GM18511 (cell line): ENCODE measurements around the gene PPP2R5A.
"Not testable (repeated sequence)": the region's sequence is repeated elsewhere in the genome, so short reads cannot be mapped to it uniquely, and the experiment has no call there.

Source experiments
- ATAC-seq: cut with Tn5 transposase; IDR thresholded peaks from one replicate; pipeline ENCODE4 v1.9.1; 2021; ENCODE audit warnings: mild to moderate bottlenecking, moderate library complexity; ENCODE audit not compliant: unreplicated experiment

Gene PPP2R5A

DNA sequence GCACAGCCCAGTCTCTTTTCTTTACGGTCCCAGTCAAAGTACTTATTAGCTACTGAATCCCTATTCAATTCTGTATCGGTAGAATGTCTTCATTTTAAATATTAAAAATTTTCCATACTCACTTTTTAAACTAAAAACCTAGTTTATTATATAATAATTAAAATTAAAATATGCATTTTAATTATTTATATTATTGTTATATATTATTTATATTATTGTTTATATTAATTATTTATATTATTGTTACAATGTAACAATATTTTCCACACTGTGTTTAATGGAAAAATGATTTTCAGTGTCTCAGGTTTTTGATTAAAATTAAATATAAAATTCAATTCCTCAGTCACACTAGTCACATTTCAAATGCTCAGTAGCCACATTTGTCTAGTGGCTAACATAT is 18.2 kb upstream of the PPP2R5A start:
- no peak for ATAC-seq

DNA sequence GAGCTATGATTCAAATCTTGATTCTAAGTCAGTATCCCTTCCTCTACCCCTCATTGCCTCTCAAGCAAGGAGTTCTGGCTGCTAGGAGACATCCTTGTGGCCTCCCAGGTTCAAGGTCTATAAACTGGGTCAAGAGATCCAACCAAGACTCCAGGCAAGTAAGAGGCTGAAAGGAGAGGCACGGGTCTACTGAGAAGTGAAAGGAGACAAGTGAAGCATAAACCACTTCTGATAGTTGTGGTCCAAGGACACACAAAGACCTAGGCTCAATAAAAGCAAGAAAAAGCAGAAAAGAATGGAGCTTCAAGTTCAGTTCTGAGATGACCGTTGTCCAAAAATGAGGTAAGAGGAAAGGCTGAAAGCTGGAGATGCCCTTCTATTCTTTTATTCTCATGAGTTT is 17.8 kb upstream of the PPP2R5A start:
- ATAC-seq: no peak

DNA sequence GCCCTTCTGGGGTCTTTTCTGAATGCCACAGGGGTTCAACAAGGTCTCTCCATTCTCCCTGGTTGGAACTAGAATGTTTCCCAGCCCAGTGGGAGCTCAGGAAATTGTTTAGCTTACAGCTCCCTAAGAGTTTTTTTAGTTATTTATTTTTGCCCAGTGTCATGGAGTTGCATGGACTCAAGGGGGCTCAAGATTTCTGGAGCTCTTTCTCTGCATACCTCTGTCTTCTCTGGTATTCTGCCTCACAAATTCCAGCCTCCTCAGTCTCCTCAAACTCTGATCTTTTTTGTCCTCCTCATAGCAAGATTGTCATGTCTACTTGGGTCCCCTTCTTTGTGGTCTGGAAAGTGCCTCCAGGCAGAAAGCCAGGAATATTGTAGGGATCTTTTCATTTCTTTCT is 15.9 kb upstream of the PPP2R5A start:
- ATAC-seq: no peak

DNA sequence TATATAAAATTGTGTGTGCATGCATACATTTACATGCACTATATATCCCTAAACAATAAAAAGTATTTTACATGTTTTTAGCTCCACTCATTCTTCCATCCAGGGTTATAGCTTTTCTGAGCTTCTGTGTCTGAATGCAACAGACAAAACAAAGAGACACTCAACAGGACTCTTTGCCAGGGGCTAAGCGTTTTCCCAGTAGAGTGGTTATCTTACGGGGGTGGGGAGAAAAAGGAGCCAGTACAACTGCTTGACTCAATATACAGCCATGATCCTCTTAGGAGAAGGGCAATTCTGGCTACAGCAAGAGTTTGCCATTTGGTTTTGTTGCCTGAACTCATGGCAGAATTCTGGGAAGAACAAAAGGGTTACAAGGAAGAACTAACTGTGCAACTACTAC is 14.6 kb upstream of the PPP2R5A start:
- ATAC-seq: no peak

DNA sequence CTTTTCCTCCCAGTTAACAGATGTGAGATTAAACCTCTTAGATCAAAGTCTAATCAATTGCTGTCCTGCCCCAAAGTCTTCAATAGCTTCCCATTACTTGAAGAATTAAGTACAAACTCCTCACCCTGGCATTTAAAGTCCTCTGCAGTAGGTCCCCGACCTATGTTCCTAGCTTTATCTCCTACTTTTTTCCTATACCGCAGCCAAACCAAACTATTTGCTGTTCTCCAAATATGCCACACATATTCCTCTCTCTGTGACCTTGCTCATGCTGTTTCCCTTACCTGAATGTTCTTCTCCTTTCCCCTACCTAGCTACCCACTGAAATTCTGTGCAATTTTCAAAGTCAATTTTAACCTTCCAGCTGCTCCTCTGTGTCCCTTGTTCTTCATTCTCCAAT is 14.0 kb upstream of the PPP2R5A start:
- ATAC-seq: no peak

DNA sequence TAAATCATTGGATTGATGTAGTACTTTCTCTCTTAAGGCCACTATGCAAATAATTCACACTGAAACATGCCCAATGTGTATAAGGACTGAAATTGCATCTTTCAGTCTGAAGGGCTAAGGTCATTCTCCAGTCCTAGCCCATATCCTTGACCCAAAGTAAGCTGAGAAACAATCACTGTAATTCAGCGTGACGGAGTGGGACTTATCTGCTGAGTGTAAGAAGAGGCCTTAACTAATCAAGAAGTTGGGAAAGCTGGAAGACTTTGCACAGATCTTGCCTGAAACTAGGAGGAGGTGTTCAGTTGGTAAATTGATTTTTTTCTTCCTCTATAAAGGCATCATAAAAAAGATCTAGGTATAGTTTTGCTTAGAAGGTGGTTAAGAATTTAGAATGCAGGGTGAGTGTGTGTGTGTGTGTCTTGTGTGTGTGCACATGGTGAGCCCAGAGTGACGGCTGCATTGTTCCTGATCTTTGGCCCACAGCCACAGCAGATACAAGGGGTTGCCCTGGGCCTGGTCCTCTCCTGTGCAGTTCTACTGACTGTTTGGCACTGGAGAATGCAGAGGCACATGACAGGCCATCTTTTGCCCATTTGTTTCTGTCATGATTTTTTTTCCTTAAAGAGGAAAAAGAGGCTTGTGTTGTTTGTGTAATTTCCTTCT is 13.3 kb upstream of the PPP2R5A start:
- ATAC-seq: no peak

DNA sequence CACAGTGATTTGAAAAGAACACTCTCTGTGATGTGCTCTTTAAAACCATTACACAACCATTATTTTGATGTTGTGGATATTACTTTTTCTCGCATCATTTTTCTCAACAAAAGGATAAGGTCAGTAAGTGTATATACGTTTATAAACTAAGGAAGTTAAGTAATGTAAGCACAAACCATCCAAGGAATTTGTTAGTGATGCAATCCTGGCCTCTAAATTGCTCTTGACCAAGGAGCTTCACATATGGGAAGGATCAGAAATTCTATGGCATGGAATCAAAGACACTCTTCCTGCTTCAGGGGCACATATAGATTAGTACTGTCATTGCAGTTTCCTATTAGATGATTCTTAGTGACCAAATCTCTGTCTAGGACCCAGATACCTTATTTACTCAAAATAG is 3.6 kb upstream of the PPP2R5A start:
- no peak for ATAC-seq

DNA sequence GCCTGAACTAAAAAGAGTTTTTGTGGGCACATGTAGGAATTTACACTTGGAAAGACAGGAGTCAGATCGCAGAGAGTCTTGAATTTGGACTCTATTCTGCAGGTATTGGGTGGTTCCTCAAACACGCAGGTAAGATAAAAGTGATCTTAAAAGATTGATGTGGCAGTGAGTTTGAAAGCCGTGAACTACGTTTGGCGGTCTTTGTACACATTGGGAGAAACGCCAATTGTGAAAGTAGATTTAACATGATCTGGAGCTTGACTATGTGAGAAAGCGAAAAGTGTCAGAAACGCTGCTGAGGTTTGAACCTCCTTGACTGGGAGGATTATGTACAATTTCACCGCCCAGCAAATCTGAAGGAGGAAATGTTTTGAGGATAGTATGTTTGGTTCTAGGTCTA is 1.5 kb upstream of the PPP2R5A start:
- ATAC-seq: no peak

DNA sequence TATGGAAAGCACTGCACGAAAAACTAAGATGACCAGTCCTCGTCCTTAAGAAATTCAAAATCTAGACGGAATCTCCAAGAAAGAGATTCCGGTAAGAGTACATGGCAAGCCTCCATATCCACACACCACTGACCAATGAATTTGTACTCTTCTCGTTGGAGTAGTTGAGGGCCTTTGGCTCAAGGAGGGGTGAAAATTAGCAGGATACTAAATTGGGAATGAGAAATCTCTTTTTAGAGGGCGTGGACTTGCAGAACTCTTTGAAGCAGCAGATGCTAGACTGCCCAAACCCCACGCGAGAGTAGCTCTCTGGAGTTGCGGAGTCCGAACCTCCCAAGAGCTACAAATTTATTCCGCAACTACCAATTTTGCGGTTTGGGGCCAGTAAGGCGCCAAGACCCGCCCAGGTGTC is 872 bp upstream of the PPP2R5A start:
- ATAC-seq: no peak

DNA sequence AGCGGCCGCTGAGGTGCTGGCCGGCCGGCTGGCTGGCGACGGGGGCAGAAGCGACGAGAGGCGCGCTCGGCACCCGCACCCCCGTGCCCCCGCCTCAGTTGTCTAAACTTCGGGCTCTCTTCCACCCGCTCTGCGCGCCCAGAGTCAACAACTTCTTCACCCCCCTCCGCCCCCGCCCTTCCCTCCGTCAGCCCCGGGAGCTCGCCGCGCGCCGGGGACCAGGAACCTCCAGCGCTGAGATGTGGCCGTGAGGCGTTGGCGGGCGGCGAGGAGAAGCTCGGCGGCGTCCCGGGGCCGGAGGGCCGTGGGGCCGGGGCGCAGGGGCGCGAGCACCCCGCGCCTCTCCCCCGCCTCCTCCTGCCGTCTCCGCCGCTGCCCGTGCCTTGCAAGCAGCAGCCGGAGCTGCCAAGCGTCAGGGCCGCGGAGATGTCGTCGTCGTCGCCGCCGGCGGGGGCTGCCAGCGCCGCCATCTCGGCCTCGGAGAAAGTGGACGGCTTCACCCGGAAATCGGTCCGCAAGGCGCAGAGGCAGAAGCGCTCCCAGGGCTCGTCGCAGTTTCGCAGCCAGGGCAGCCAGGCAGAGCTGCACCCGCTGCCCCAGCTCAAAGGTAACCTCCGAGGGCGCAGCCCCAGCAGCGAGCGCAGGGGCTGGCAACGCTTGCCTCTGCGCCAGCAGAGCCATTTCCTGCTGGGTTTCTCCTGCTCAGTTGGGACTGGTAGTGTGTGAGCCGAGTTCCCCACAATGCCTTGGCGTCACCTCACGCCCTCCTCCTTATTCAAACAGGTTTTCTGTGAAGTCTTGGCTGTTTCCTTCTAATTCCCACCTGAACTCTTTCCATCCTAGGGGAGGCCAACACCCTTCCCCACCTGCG is 710 bp downstream of the PPP2R5A start:
- peak; percentile 15 for ATAC-seq

DNA sequence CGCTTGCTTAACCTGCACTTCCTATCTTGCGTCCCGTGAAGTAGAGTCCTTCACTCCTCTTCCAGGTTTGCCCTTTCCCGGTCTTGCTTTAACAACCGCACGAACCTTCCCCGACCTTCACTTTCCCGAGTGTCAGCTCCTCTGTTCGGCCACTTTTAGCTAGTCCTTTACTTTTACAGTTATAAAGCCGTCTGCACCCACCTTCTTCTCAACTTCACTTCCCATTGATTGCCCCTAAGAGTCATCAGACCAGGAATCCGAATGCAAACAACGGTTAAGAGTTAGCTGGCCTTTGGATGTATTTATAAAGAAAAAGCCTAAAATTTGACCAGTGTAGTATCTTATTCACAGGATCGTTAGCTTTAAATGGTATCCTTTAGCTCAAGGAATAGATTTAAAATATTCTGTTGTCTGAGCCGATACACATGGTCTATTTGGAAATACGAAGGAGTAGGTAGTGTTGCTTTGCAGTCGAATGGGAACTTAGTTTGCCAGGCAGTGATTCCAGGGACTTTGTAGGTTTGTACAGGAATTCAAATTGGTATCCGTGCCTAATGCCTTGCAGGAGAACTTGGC is 1.4 kb downstream of the PPP2R5A start:
- no peak for ATAC-seq

DNA sequence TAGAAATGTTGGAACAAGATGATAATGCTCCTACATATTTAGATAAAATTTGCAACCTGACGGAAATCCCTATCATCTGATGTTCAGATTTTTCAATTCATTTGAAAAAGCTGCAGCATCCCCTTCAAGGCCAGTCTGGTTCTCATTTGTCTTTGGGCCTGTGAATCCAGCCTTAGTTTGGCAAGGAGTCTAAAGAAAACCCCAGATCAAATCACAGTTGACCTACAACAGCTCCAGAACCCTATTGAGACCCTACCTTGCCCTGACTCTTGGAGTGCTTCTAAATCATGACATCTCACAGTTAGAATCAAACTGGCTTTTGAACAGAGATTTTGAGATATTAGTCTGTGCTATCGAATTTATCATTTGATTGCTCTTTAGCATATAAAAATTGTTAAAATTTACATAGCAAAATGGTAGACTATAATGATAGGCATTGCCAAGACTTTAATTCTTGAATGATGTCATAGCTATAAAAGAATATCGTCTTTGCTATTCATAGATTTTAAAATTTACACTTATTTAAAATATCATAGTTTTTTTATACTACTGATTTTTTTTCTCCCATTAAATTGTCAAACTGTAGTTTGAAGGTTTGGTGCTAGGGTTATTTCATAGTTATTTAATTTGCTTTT is 2.2 kb downstream of the PPP2R5A start:
- no peak for ATAC-seq

DNA sequence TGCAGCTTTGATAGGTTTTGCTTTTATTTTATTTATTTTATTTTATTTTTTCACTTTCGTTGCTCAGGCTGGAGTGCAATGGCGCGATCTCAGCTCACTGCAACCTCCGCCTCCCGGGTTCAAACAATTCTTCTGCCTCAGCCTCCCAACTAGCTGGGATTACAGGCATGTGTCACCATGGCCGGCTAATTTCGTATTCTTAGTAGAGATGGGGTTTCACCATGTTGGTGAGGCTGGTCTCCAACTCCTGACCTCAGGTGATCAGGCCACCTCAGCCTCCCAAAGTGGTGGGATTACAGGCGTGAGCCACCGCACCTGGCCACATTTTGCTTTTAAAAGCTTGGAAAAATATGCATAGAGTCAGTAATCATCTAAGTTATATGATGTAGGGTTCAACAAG is 2.8 kb downstream of the PPP2R5A start:
- not testable (repeated sequence) for ATAC-seq

DNA sequence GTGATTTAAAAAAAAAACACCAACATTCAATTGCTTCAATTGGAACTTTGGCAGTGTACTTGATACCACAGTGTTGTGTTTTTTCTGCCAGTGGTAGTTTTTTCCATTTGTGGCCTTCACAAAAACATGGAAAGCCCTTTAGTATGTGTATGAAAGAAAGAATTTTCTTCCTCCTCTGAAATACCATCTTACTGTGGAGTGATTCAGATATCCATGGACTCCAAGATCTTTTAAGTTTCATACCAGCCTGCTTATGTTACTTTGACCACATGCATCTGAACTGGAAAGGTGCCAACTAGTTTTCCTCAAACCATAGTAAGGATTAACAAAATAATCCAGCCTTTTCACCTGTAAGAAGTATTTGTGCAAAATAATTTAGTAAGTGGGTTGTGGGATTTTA is 3.4 kb downstream of the PPP2R5A start:
- ATAC-seq: no peak

DNA sequence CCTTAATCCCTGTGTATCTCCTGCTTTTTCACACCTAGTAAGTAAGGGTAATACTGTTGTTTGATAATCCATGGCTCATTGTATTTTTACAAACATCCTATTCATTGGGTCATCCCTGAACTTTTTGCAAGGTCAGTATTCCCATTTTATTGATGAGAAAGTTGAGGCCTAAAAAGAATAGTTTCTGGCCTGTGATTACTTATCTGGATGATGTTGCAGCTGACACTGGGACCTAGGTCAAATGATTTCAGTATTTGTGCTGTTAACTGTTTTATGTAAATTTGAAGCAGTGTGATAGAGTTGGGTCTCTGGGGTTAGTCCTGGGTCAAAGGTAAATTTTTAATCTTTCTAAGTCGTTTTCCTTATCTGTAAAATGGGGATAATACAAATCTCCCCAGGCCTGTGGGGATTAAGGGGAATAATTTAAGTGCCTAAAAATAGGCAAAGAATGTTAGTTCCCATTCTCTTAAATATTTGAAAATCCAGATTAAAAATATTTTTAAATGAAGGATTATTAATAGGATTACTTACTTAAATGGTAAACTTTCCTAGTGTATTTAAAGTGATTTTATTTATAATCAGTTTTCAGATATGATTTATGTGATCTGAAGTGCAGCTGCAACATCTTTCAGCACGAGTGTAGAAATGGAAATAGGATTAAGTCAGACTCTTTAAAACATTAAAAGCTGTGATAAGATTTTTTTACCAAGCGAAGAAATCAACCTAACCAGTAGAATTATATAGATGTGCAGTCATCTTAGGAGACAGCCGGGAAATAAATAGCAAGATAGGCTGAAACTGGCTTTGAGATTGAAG is 4.3 kb downstream of the PPP2R5A start:
- ATAC-seq: no peak

DNA sequence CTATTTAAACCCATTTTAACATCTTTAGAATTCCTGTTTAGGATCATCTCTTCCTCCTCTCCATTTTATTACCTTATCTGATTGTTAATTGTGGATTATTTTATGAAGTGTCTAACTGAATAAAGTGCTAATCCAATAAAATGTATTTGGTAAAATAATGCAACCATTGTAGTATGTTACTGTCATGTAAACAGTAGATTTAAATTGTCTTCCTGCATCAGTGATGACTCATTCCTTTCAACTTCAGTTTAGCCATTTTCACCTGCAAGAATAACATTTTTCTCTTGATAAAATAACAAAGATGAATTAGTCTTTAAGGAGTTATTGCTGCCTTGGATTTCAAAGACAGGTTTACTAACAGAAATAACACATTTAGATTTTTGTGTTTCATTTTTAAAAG is 5.4 kb downstream of the PPP2R5A start:
- ATAC-seq: no peak

DNA sequence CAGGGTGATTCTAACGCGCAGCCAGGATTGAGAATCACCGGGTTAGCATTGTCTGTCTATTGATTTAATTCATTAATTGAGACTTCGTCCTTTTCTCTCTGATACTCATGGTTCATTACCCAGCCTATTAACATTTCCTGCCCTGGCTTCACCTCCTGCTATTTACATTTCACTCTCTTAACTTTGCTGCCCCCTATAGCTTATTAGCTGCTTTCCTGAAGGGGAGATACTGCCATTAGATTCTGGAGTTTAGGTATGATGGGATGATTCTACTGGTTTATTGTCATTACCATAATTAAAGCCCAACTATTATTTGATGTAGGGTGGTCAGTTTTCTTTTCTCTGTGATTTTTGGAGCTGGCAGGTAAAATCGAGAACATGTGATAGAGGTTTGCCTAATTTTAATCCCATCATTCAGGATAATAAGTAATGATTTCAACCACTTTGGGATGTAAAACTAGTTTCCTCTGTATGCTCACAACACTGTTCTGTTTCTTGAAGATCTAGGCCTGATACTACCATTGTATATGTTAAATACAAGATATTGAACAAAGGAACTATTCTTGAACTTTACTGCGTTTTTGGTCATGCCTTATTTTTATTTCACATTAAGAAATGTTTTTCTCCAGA is 6.4 kb downstream of the PPP2R5A start:
- peak; percentile 59 for ATAC-seq

DNA sequence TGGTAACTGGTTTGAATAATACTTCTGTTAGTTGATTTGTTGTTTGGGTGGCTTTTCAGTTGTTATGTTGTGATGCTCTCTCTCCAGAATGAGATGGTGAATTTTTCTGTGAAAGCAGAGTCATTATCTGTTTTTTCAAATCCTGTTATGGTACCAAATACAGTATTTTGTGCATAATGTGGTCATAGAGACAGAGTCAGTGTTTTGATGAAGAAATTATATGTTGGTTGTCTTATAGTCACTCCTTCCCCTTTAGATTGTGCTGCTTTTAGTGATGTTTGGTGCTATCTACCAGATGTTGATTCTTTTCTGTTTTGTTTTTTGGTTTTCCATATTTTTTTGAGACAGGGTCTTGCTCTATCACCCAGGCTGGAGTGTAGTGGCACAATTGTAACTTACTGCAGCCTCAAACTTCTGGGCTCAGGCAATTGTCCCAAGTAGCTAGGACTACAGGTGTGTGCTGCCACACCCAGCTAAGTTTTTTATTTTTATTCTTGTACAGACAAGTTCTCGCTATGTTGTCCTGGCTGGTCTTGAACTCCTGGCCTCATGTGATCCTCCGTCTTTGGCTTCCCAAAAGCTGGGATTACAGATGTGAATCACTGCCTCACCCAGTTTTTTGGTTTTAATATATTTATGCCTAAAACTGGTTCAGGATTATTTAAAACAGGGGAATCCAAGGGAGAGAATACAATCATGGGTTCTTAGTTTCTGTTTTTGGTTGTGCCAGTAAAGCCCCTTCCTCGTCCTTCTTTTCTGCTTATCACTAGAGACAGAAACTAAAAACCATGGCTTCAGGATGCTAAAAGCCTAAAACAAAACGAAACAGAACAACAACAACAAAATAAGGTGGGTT is 7.3 kb downstream of the PPP2R5A start:
- ATAC-seq: no peak

DNA sequence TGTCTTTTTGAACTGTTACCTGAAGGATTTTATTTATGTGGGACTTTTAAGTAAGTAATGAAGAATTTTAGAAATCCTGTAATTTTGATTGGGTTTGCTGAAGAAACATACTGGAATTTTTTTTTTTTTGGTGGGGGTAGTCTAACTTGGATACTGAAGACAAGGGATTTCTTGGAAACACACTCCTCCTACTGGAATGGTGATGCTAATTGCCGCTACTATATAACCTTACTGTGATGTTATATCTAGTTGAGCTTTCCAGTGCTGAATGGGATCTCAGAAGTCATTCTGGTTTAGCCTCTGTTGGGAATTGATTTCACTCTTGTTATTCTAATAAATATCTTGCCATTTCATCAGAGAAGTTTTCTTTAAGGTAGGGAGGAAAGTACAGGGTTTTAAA is 8.4 kb downstream of the PPP2R5A start:
- ATAC-seq: no peak
